Natural killer cell (primary cell): ENCODE data around the gene IGF1R. TPM values are rescaled to one million over a fixed set of nuclear protein-coding genes. Genes with fewer than 3 reads are reported as not detected.

ENCODE experiments used
- ATAC-seq, 3 donors: fragments of 150-1000 bp in 2 of 3; fragments of 200-7000 bp in 1 of 3; cut with Tn5 transposase; 1 replicate in 1 of 3; 2 replicates in 2 of 3; pipeline ENCODE4 v1.10.0; 2021; ENCODE audit warnings: mild to moderate bottlenecking in 2 of 3, moderate library complexity in 2 of 3
- DNase-seq, 2 donors: peaks; one replicate each; pipeline versions ENCODE4 v3.0.0 to v3.0.0-alpha.2; 2013 to 2021; ENCODE audit warnings: mixed read lengths in 1 of 2
- H3K27ac ChIP-seq: one replicate; pipeline ENCODE4 v1.5.1; 2013; ENCODE audit warnings: mild to moderate bottlenecking, low read length
- H3K27me3 ChIP-seq: one replicate; pipeline ENCODE4 v1.6.1; 2013; ENCODE audit warnings: low read length; ENCODE audit not compliant: control insufficient read depth, insufficient read depth
- H3K36me3 ChIP-seq: one replicate; pipeline ENCODE4 v1.6.1; 2013; ENCODE audit warnings: low read length; ENCODE audit not compliant: control insufficient read depth, insufficient read depth
- H3K4me1 ChIP-seq: one replicate; pipeline ENCODE4 v1.6.1; 2013; ENCODE audit warnings: low read length; ENCODE audit not compliant: control insufficient read depth, insufficient read depth
- H3K4me3 ChIP-seq: one replicate; pipeline ENCODE4 v1.5.1; 2013; ENCODE audit warnings: low read length
- H3K9me3 ChIP-seq: one replicate; pipeline ENCODE4 v1.6.1; 2013; ENCODE audit warnings: low read length; ENCODE audit not compliant: control insufficient read depth, insufficient read depth
- H3K27ac Mint-ChIP-seq, 2 donors: one replicate each; pipeline ENCODE4 v1.8.0; 2022; ENCODE audit warnings: mild to moderate bottlenecking in 2 of 2, mixed read lengths in 2 of 2, moderate library complexity in 1 of 2
- H3K27me3 Mint-ChIP-seq, 2 donors: one replicate each; pipeline ENCODE4 v1.8.0; 2022; ENCODE audit warnings: low read depth in 2 of 2, mixed read lengths in 2 of 2
- H3K36me3 Mint-ChIP-seq: one replicate; pipeline ENCODE4 v1.8.0; 2022; ENCODE audit warnings: mixed read lengths
- H3K4me1 Mint-ChIP-seq, 2 donors: one replicate each; pipeline ENCODE4 v1.8.0; 2022; ENCODE audit warnings: mixed read lengths in 2 of 2
- H3K4me3 Mint-ChIP-seq: one replicate; pipeline ENCODE4 v1.8.0; 2022; ENCODE audit warnings: mild to moderate bottlenecking, moderate library complexity, mixed read lengths
- H3K9me3 Mint-ChIP-seq, 2 donors: one replicate each; pipeline ENCODE4 v1.8.0; 2022; ENCODE audit warnings: mixed read lengths in 2 of 2
- CTCF ChIP-seq: fragments of 200-600 bp; IDR thresholded peaks from one replicate; pipeline ENCODE4 v1.8.0; 2022; ENCODE audit warnings: antibody characterized with exemption
- WGBS: methylation state at CpG from one replicate; pipeline ENCODE4 v1.1.7; 2013; ENCODE audit warnings: missing lambda C conversion rate; ENCODE audit not compliant: insufficient coverage; 5-methylcytosine and 5-hydroxymethylcytosine counted together
- intact Hi-C: fragments of 100-400 bp; cut with micrococcal nuclease; formaldehyde crosslinking; loops from one replicate; pipeline ENCODE4 v1.14.2; 2022
- total RNA-seq, 4 donors: library from RNA; stranded (reverse); fragments of 120-200 nt in 1 of 4; gene quantifications; one replicate each; pipeline versions ENCODE4 v1.2.3 to v1.2.4, GENCODE V29; 2013 to 2022

IGF1R gene
- total RNA-seq, 3 donors from 2014 or later (not counting 1 experiment from before 2014, with no cell fraction given), result 47.3 to 50.7 (median 49.0) TPM

- no peaks in the 10 kb centered on the region for H3K27me3 ChIP-seq
- Mint-ChIP-seq H3K27me3 (no peaks in the 10 kb centered on the region), H3K9me3 (no peaks in the 10 kb centered on the region), H3K27ac (no peak overlapping the region), H3K36me3 (no peaks in the 10 kb centered on the region), H3K4me1 (peaks cover 37 to 45% of the 10 kb centered on the region in 2 donors), H3K4me3 (no peak overlapping the region)
- no peak for DNase-seq
- ATAC-seq, result no peak
- H3K4me1 ChIP-seq, result peaks cover 10% of the 10 kb centered on the region
- no peaks in the 10 kb centered on the region for H3K9me3 ChIP-seq
- H3K27ac ChIP-seq, result no peak overlapping the region
- H3K4me3 ChIP-seq, result no peak overlapping the region
- no peaks in the 10 kb centered on the region for H3K36me3 ChIP-seq
- 91% methylated on average over 4 of the region's 5 CpGs for WGBS
- TF ChIP-seq CTCF, result no peak
- intact Hi-C loops, result no loop called here
Observed at GRCh38 chr15:98733098-98733497, 84.8 kb downstream of the IGF1R start.

GRCh38 chr15:98734466-98735199, 86.3 kb downstream of the IGF1R start:
- Histone ChIP-seq H3K27ac (no peak overlapping the region), H3K36me3 (no peaks in the 10 kb centered on the region), H3K9me3 (no peaks in the 10 kb centered on the region), H3K4me3 (no peak overlapping the region), H3K27me3 (no peaks in the 10 kb centered on the region), H3K4me1 (peaks cover 13% of the 10 kb centered on the region)
- H3K36me3 Mint-ChIP-seq, result no peaks in the 10 kb centered on the region
- peak in 2 of 3 donors; percentile 38 to 61 for ATAC-seq
- no peaks in the 10 kb centered on the region for H3K27me3 Mint-ChIP-seq
- 61% methylated on average over 8 of the region's 8 CpGs for WGBS
- H3K27ac Mint-ChIP-seq, result peak overlapping the region; percentile 45 to 73
- no peak for DNase-seq
- no peak for TF ChIP-seq CTCF
- H3K4me3 Mint-ChIP-seq, result no peak overlapping the region
- peaks cover 39 to 51% of the 10 kb centered on the region in 2 donors for H3K4me1 Mint-ChIP-seq
- no peaks in the 10 kb centered on the region for H3K9me3 Mint-ChIP-seq
- intact Hi-C loops, result no loop called here

- H3K27ac Mint-ChIP-seq, result peak overlapping the region; percentile 45 to 73
- 92% methylated on average over 4 of the region's 4 CpGs for WGBS
- intact Hi-C loops, result no loop called here
- ATAC-seq, result no peak
- no peak for DNase-seq
- peaks cover 14% of the 10 kb centered on the region for H3K4me1 ChIP-seq
- no peaks in the 10 kb centered on the region for H3K36me3 Mint-ChIP-seq
- peaks cover 45 to 57% of the 10 kb centered on the region in 2 donors for H3K4me1 Mint-ChIP-seq
- H3K27ac ChIP-seq, result no peak overlapping the region
- H3K27me3 ChIP-seq, result no peaks in the 10 kb centered on the region
- H3K4me3 ChIP-seq, result no peak overlapping the region
- no peaks in the 10 kb centered on the region for H3K9me3 ChIP-seq
- no peak for TF ChIP-seq CTCF
- no peaks in the 10 kb centered on the region for H3K36me3 ChIP-seq
- no peaks in the 10 kb centered on the region for H3K27me3 Mint-ChIP-seq
- no peak overlapping the region for H3K4me3 Mint-ChIP-seq
- no peaks in the 10 kb centered on the region for H3K9me3 Mint-ChIP-seq
Observed at GRCh38 chr15:98735304-98735703, 87.0 kb downstream of the IGF1R start.
